ENCODE data around the gene SNRPF.

The SNRPF gene

GRCh38 chr12:95859344-95859816 lies 628 bp downstream of the SNRPF start:
- DNase-seq (ENCODE audit: low read depth) = no peak

DNA sequence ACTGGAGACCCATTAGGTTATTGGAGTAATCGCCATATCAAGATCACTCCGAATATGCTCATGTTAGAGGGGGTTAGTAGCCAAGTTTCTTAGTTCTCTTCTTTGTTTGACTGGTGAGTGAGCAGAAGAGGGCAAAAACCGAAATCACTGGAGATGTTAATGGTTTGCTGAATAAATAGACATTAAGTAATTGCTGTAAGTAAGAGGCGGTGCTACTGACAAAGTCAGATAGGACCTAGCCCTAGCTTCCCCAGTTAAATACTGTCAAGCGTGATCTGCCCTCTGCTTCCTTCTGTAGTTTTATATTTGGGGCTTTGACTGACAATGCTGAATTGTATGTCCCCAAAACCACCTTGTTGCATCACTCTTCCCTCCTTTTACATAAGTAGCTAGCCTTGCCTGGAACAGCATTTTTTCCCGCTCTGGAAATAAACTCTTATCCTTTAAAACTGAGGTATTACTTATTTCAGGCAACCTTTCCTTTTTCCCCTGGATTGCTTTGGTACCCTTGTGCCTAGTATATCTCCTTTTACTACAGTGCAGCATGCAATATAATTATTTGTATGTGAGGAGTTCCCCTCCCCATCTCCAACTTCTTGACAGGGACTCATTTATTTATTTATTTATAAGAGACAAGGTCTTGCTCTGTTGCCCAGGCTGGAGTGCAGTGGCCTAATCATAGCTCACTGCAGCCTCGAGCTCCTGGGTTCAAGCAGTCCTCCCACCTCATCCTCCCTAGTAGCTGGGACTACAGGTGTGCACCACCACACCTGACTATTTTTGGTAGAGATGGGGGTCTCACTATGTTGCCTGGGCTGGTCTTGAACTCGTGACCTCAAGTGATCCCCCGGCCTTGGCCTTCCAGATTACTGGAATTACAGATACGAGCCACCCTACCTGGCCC lies 1.4 kb downstream of the SNRPF start:
- no peak for DNase-seq (ENCODE audit: low read depth)

- no peak for DNase-seq (ENCODE audit: low read depth)
Measured at GRCh38 chr12:95862038-95862437, 3.3 kb downstream of the SNRPF start.

DNA sequence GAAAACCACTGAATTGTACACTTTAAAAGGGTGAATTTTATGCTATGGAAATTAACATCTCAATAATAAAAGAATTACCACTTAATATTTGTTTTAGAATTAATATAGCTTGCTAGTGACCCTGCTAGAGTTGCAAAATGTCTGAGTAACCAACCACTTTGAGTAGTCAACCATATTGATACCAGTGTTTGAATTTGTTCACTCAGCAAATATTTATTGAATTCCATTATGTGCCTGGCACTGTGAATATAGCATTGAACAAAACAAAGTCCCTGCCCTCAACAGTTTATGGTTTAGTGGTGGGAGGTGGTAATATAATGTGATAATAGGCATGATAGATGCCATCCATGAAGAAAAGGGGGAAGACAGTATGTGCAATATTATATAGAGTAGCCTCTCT lies 4.6 kb downstream of the SNRPF start:
- no peak for DNase-seq (ENCODE audit: low read depth)

DNA sequence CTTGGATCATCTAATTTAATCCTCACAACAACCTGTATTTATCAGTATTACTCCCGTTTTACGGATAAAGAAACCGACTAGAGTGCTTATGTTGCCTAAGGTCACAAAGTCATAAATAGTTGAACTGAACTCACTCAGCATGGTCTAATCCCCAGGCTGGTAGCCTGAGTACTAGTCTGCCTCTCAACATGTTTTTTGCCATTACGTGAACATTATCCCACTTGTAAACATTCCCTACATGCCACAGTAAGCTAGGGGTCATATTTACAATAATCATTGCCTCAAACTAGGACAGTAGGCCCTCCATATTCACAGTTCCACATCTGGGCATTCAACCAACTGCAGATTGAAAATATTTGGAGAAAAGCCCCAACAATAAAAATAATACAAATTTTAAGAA lies 12.1 kb downstream of the SNRPF start:
- DNase-seq (ENCODE audit: low read depth) = no peak

- DNase-seq (ENCODE audit: low read depth) = no peak
Measured at GRCh38 chr12:95874452-95874851, 15.7 kb downstream of the SNRPF start.

DNA sequence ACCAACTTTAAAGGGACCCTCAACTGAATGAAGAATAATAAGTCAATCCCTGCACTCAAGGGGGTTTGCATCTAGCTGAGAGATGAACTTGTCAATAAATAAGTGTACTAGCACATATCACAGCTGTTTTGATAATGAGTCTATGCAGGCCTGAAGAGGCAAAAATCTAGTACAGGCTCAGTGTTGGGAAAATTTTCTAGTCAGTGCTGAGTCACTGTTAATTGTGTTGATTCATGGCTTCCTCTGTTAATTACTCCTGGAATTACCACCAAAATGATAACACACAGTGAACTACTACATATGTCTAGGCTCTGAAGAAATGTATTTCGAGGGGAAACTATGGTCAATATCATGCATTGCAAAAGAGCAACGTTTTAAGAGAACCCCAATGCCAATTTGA lies 18.9 kb downstream of the SNRPF start:
- DNase-seq (ENCODE audit: low read depth) = no peak

GRCh38 chr12:95880895-95881294 lies 22.1 kb downstream of the SNRPF start:
- no peak for DNase-seq (ENCODE audit: low read depth)

DNA sequence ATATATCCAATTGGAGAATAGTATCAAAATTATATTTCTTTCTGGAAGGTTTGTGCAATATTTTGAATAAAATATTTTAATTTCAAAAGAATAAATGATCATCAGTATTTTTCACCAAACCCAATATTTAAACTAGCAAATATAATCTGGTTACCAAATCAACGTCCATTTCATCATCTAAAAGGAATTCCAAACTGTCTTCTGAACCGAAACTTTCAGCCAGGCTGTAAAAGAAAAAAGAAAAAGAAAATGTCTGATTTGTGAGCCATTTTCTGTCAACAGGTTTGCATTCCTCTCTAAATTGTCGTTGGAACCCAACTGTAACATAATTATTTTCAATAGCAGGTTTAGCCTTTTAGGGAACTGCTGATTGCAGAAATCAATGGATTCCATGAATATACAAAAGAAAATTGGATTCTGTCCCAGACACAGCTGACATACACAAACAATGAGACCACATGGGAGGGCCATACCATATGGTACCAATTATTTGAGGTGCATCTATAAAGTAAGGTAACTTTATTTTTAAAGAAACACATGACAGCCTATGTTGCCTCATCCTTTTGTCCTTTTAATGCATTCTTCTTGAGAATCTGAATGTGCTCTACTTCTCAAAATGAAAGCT lies 22.7 kb downstream of the SNRPF start:
- no peak for DNase-seq (ENCODE audit: low read depth)

GRCh38 chr12:95882080-95882479 lies 23.3 kb downstream of the SNRPF start:
- DNase-seq (ENCODE audit: low read depth) = no peak

- no peak for DNase-seq (ENCODE audit: low read depth)
Measured at GRCh38 chr12:95882873-95883272, 24.1 kb downstream of the SNRPF start.

DNA sequence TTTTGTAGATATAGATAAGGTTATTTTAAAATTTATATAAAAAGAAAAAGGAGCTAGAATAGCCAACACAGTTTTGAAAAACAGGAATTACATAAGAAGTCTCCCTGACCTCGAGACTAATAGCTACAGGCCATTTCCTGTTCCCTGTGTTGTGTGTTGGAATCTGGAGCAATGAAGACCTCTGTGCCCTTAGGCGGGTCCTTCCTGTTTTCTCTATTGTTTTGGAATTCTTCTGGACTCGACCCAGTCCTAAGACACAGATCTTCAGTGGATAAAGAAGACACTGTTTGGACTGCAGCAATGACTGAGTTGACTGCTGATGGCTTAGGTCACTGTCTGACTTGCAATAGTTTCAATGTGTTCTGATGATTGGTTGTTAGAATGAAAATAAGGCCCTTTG lies 26.2 kb downstream of the SNRPF start:
- no peak for DNase-seq (ENCODE audit: low read depth)

DNA sequence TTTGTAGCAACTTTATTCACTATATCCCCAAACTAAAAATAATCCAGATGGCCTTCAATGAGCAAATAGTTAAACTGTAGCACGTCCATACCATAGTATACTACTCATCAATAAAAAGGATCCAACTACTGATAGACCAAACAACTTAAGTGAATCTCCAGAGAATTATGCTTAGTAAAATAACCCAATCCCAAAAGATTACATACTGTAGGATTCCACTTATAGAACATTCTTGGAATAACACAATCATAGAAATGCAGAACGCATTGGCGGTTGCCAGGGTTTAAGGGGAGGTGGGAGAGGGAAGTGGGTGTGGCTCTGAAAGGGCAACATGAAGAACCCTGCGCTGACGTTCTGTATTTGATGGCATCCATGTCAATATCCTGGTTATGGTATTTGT lies 28.6 kb downstream of the SNRPF start:
- DNase-seq (ENCODE audit: low read depth) = no peak

GRCh38 chr12:95890958-95891357 lies 32.2 kb downstream of the SNRPF start:
- no peak for DNase-seq (ENCODE audit: low read depth)

DNA sequence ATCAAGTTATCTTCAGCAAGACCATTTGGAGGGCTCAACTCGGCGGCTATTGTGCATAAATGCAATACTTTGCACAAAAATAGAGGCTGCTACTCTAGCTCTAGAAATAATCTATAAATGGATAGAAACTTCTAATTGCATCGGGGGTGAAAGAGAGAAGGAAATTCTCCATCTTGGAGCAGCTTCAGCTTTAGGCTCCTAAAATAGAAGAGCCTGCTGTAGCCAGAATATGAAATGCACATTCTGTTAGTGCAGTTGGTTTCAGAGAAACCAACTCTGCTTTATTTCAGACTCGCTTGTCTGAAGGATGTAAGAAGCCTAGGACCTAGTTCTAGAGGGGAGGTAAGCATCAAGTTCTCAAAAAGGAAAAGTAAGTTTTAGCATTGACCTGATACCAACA lies 38.1 kb downstream of the SNRPF start:
- DNase-seq (ENCODE audit: low read depth) = no peak

GRCh38 chr12:95898081-95898480 lies 39.3 kb downstream of the SNRPF start:
- DNase-seq (ENCODE audit: low read depth) = no peak

DNA sequence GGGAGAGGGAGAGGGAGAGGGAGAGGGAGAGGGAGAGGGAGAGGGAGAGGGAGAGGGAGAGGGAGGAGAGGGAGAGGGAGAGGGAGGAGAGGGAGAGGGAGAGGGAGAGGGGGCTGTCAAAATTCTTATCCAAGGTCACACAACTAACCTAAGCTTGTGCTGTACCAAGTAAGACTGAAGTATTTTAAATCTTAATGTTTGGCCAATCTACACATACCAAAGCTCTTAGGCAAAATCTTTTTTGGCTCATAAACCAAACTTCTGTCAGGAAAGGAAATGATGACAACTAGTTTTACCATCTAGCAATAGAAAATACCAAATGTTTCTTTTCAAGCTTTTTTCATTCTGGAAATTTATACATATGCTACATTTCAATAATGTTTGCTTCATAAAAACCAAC lies 49.8 kb downstream of the SNRPF start:
- DNase-seq (ENCODE audit: low read depth) = no peak

DNA sequence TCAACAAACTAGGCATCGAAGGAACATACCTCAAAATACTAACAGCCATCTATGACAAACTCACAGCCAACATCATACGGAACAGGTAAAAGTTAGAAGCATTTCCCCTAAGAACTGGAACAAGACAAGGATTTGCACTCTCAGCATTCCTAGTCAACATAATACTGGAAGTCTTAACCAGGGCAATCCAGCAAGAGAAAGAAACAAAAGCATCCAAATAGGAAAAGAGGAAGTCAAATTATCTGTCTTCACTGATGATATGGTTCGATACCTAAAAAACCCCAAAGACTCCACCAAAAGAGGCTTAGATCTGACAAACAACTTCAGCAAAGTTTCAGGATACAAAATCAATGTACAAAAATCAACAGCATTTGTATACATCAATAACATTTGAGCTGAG lies 51.1 kb downstream of the SNRPF start:
- no peak for DNase-seq (ENCODE audit: low read depth)
